ENCODE data around the gene AFDN. TPM values are rescaled to one million over a fixed set of nuclear protein-coding genes. Genes with fewer than 3 reads are reported as not detected.

The AFDN gene
- total and polyA plus RNA-seq, 8 donors, result 137 to 422 (median 284) TPM

GRCh38 chr6:167838207-167838748, 11.6 kb downstream of the AFDN start:
- no peak overlapping the region for H3K4me3 ChIP-seq
- no peak for TF ChIP-seq CTCF (IDR thresholded peaks at IDR 0.05)
- peaks cover 4 to 31% of the 10 kb centered on the region in 2 donors for H3K4me1 ChIP-seq
- no peak for DNase-seq
- ATAC-seq, result no peak
- no peaks in the 10 kb centered on the region for H3K27me3 ChIP-seq
- intact Hi-C loops (cut with DNase I), result no loop called here
- H3K9me3 ChIP-seq, result no peaks in the 10 kb centered on the region
- no peak overlapping the region for H3K27ac ChIP-seq
- H3K36me3 ChIP-seq, result no peaks in the 10 kb centered on the region

GRCh38 chr6:167839343-167839742, 12.6 kb downstream of the AFDN start:
- Histone ChIP-seq H3K4me3 (no peak overlapping the region), H3K27me3 (no peaks in the 10 kb centered on the region), H3K36me3 (no peaks in the 10 kb centered on the region), H3K4me1 (peaks cover 0 to 23% of the 10 kb centered on the region in 2 donors), H3K9me3 (no peaks in the 10 kb centered on the region), H3K27ac (no peak overlapping the region)
- ATAC-seq (no peak), DNase-seq (no peak)
- intact Hi-C loops (cut with DNase I), result no loop called here
- no peak for TF ChIP-seq CTCF (IDR thresholded peaks at IDR 0.05)

DNA sequence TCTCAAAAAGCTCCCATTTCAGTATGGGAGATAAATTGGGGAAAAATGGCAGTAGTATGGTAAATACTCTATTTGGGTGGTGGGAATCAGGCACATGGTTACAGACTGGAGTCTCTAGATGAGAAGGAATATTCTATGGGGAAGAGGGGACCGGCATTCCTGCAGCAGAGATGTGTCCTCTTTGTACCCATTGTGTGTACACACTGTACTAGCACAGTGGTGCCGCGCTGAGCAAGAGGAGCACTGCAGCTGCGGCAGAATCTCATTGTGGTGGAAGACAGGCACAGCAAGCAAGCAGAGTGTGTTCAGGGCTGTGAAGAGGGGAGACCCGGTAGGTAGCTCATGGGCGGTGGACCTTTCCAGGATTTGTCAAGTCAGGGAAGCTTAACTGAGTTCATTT, 13.0 kb downstream of the AFDN start:
- no peak for TF ChIP-seq CTCF (IDR thresholded peaks at IDR 0.05)
- Histone ChIP-seq H3K4me3 (no peak overlapping the region), H3K27me3 (no peaks in the 10 kb centered on the region), H3K36me3 (no peaks in the 10 kb centered on the region), H3K9me3 (no peaks in the 10 kb centered on the region), H3K4me1 (peaks cover 0 to 23% of the 10 kb centered on the region in 2 donors), H3K27ac (no peak overlapping the region)
- no peak for DNase-seq
- intact Hi-C loops (cut with DNase I), result no loop called here
- no peak for ATAC-seq

- no peak overlapping the region for H3K4me3 ChIP-seq
- ATAC-seq (no peak), DNase-seq (no peak)
- intact Hi-C loops (cut with DNase I), result no loop called here
- H3K27ac ChIP-seq, result no peak overlapping the region
- no peaks in the 10 kb centered on the region for H3K36me3 ChIP-seq
- peaks cover 0 to 23% of the 10 kb centered on the region in 2 donors for H3K4me1 ChIP-seq
- no peaks in the 10 kb centered on the region for H3K9me3 ChIP-seq
- TF ChIP-seq CTCF (IDR thresholded peaks at IDR 0.05), result no peak
- no peaks in the 10 kb centered on the region for H3K27me3 ChIP-seq
Measured at GRCh38 chr6:167840160-167840525, 13.4 kb downstream of the AFDN start.

DNA sequence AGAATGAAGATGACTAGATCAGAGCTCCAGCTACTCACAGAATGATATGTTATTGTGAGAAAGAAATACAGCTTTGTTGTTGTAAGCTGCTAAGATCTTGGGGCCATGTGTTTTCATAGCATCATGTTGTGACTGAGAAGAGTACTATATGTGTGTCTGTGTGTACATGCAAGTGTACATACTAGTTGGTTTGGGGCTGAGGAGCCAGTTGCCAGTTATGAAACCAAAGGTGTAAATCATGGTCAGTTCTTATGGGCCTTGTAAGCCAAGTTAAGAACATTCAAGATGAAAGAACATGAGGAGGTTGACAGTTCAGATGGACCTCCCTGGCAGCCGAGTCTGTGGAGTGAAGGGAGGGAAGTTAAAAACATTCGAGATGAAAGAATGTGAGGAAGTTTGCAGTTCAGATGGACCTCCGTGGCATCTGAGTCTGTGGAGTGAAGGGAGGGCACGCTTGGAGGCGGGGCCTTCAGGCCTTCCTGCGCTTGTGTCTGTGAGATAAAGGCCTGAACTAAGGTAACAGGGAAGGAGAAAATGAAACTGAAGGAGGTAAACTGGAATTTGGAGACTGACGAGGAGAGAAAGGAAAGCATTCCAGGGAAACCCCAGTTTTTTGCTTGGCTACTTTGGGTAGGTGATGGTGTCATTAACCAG, 13.9 kb downstream of the AFDN start:
- DNase-seq (no peak), ATAC-seq (no peak)
- Histone ChIP-seq H3K9me3 (no peaks in the 10 kb centered on the region), H3K36me3 (no peaks in the 10 kb centered on the region), H3K4me3 (no peak overlapping the region), H3K27ac (no peak overlapping the region), H3K27me3 (no peaks in the 10 kb centered on the region), H3K4me1 (peaks cover 0 to 23% of the 10 kb centered on the region in 2 donors)
- intact Hi-C loops (cut with DNase I), result no loop called here
- TF ChIP-seq CTCF (IDR thresholded peaks at IDR 0.05), result no peak
